Subcutaneous adipose tissue (tissue), 4 donors: ENCODE data around the gene SLC2A11. TPM values are rescaled to one million over a fixed set of nuclear protein-coding genes. Genes with fewer than 3 reads are reported as not detected.

Source experiments
- CTCF ChIP-seq: fragments of 450-650 bp; IDR thresholded peaks from one replicate; pipeline ENCODE4 v1.5.1; 2016; ENCODE audit warnings: low read depth, mild to moderate bottlenecking, control low read depth, antibody characterized with exemption, moderate library complexity
- total RNA-seq, 4 donors: library from RNA; depleted of rRNA; stranded (reverse); fragments of >200 nt; gene quantifications; one replicate each; pipeline ENCODE4 v1.1.0, GENCODE V29; 2016

Gene SLC2A11
- total RNA-seq, 4 donors from 2014 or later, result 4.8 to 10.2 (median 5.5) TPM

GRCh38 chr22:23862103-23862502 is 4.4 kb downstream of the SLC2A11 start:
- no peak for TF ChIP-seq CTCF

- no peak for TF ChIP-seq CTCF
Measured at GRCh38 chr22:23868580-23868979, 10.9 kb downstream of the SLC2A11 start.

- no peak for TF ChIP-seq CTCF
Measured at GRCh38 chr22:23874871-23875270, 17.2 kb downstream of the SLC2A11 start.

GRCh38 chr22:23875801-23876200 is 18.1 kb downstream of the SLC2A11 start:
- no peak for TF ChIP-seq CTCF

- no peak for TF ChIP-seq CTCF
Measured at GRCh38 chr22:23877566-23877965, 19.9 kb downstream of the SLC2A11 start.

GRCh38 chr22:23878219-23878618 is 20.5 kb downstream of the SLC2A11 start:
- TF ChIP-seq CTCF, result no peak

- TF ChIP-seq CTCF, result no peak
Measured at GRCh38 chr22:23882370-23882769, 24.7 kb downstream of the SLC2A11 start.

GRCh38 chr22:23883658-23884057 is 26.0 kb downstream of the SLC2A11 start:
- no peak for TF ChIP-seq CTCF
